ENCODE data around the gene FSD1L. TPM values are rescaled to one million over a fixed set of nuclear protein-coding genes. Genes with fewer than 3 reads are reported as not detected.

Gene FSD1L
- total RNA-seq, 2 experiments from 2014 or later, result 0.38 to 0.56 TPM

GRCh38 chr9:105531530-105531929 lies 83.7 kb downstream of the FSD1L start:
- ChIA-PET CTCF (no interaction called here), POLR2A (no interaction called here)
- intact Hi-C loops (cut with DNase I, micrococcal nuclease), result no loop called here
- Mint-ChIP-seq H3K4me3 (no peak overlapping the region), H3K27me3 (no peaks in the 10 kb centered on the region), H3K36me3 (ENCODE audit: low read depth) (no peaks in the 10 kb centered on the region), H3K4me1 (ENCODE audit: low read depth) (no peaks in the 10 kb centered on the region), H3K27ac (no peak overlapping the region), H3K9me3 (peaks cover 2% of the 10 kb centered on the region)
- H3K4me3 ChIP-seq (ENCODE audit: low read length), result no peak overlapping the region
- no peaks in the 10 kb centered on the region for H3K9me3 ChIP-seq (ENCODE audit: control insufficient read depth in 1 of 2, insufficient read depth in 1 of 2, low read length in 2 of 2)
- no peak for ATAC-seq (ENCODE audit: poor library complexity)
- no peak overlapping the region for H3K27ac ChIP-seq (ENCODE audit: low read depth in 1 of 2, low read length in 2 of 2)
- DNase-seq, result peak in 1 of 14 experiments; percentile 1
- H3K36me3 ChIP-seq (ENCODE audit: insufficient read depth, low read length), result no peaks in the 10 kb centered on the region
- TF ChIP-seq, protein P1, sequence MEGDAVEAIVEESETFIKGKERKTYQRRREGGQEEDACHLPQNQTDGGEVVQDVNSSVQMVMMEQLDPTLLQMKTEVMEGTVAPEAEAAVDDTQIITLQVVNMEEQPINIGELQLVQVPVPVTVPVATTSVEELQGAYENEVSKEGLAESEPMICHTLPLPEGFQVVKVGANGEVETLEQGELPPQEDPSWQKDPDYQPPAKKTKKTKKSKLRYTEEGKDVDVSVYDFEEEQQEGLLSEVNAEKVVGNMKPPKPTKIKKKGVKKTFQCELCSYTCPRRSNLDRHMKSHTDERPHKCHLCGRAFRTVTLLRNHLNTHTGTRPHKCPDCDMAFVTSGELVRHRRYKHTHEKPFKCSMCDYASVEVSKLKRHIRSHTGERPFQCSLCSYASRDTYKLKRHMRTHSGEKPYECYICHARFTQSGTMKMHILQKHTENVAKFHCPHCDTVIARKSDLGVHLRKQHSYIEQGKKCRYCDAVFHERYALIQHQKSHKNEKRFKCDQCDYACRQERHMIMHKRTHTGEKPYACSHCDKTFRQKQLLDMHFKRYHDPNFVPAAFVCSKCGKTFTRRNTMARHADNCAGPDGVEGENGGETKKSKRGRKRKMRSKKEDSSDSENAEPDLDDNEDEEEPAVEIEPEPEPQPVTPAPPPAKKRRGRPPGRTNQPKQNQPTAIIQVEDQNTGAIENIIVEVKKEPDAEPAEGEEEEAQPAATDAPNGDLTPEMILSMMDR (IDR thresholded peaks at IDR 0.05), result no peak
- no peaks in the 10 kb centered on the region for H3K27me3 ChIP-seq (ENCODE audit: control insufficient read depth in 1 of 2, insufficient read depth in 2 of 2, low read length in 2 of 2)
- H3K4me1 ChIP-seq (ENCODE audit: insufficient read depth, low read length), result no peaks in the 10 kb centered on the region

- TF ChIP-seq, protein P1 (IDR thresholded peaks at IDR 0.05), result no peak
- no peaks in the 10 kb centered on the region for H3K9me3 Mint-ChIP-seq
- no peak overlapping the region for H3K27ac Mint-ChIP-seq
- intact Hi-C loops (cut with DNase I, micrococcal nuclease), result no loop called here
- no peaks in the 10 kb centered on the region for H3K9me3 ChIP-seq (ENCODE audit: control insufficient read depth in 1 of 2, insufficient read depth in 1 of 2, low read length in 2 of 2)
- no peaks in the 10 kb centered on the region for H3K27me3 ChIP-seq (ENCODE audit: control insufficient read depth in 1 of 2, insufficient read depth in 2 of 2, low read length in 2 of 2)
- DNase-seq (no peak), ATAC-seq (ENCODE audit: poor library complexity) (no peak)
- no peaks in the 10 kb centered on the region for H3K4me1 ChIP-seq (ENCODE audit: insufficient read depth, low read length)
- H3K27me3 Mint-ChIP-seq, result no peaks in the 10 kb centered on the region
- no peak overlapping the region for H3K4me3 Mint-ChIP-seq
- no peaks in the 10 kb centered on the region for H3K36me3 Mint-ChIP-seq (ENCODE audit: low read depth)
- CTCF ChIA-PET, result no interaction called here
- H3K4me1 Mint-ChIP-seq (ENCODE audit: low read depth), result no peaks in the 10 kb centered on the region
- H3K4me3 ChIP-seq (ENCODE audit: low read length), result no peak overlapping the region
- no peak overlapping the region for H3K27ac ChIP-seq (ENCODE audit: low read depth in 1 of 2, low read length in 2 of 2)
- POLR2A ChIA-PET, result no interaction called here
- no peaks in the 10 kb centered on the region for H3K36me3 ChIP-seq (ENCODE audit: insufficient read depth, low read length)
These were observed 88.3 kb downstream of the FSD1L start for GRCh38 chr9:105535920-105536668.

DNA sequence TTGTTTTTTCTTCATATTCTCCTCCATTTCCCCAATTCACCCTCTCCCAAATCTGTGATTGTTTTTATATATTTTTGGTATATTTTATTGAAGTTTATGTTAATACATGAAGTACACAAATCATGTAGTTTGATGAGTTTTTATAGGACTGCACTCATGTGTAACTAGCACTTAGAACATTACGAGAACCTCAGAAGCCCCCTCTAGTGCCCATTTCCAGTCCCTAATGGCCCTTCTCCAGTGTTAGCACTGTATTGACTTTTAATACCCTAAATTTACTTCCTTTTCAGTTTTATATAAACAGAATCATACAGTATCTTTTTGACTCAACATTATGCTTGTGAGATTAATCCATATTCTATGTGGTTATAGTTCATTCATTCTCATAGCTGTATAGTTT lies 91.6 kb downstream of the FSD1L start:
- Mint-ChIP-seq H3K36me3 (ENCODE audit: low read depth) (no peaks in the 10 kb centered on the region), H3K9me3 (no peaks in the 10 kb centered on the region), H3K27me3 (no peaks in the 10 kb centered on the region), H3K27ac (no peak overlapping the region), H3K4me3 (no peak overlapping the region), H3K4me1 (ENCODE audit: low read depth) (no peaks in the 10 kb centered on the region)
- CTCF ChIA-PET, result no interaction called here
- H3K4me1 ChIP-seq (ENCODE audit: insufficient read depth, low read length), result no peaks in the 10 kb centered on the region
- intact Hi-C loops (cut with DNase I, micrococcal nuclease), result no loop called here
- H3K27ac ChIP-seq (ENCODE audit: low read depth in 1 of 2, low read length in 2 of 2), result no peak overlapping the region
- DNase-seq (no peak), ATAC-seq (ENCODE audit: poor library complexity) (no peak)
- H3K27me3 ChIP-seq (ENCODE audit: control insufficient read depth in 1 of 2, insufficient read depth in 2 of 2, low read length in 2 of 2), result no peaks in the 10 kb centered on the region
- TF ChIP-seq, protein P1 (IDR thresholded peaks at IDR 0.05), result no peak
- no peak overlapping the region for H3K4me3 ChIP-seq (ENCODE audit: low read length)
- POLR2A ChIA-PET, result no interaction called here
- H3K9me3 ChIP-seq (ENCODE audit: control insufficient read depth in 1 of 2, insufficient read depth in 1 of 2, low read length in 2 of 2), result no peaks in the 10 kb centered on the region
- no peaks in the 10 kb centered on the region for H3K36me3 ChIP-seq (ENCODE audit: insufficient read depth, low read length)

All from CD4-positive, alpha-beta T cell (primary cell).